GM12892 (cell line): Measurements from ENCODE around the gene CFAP43.

Experiments
- POLR2A ChIP-seq: IDR thresholded peaks from 2 replicates; pipeline ENCODE4 v1.6.1; 2011; ENCODE audit warnings: low read depth, low read length, control low read depth
- POLR2AphosphoS5 ChIP-seq: IDR thresholded peaks from 2 replicates; pipeline ENCODE4 v1.6.1; 2011; ENCODE audit warnings: low read depth, low read length, control low read depth
- TAF1 ChIP-seq: IDR thresholded peaks from 2 replicates; pipeline ENCODE4 v1.6.1; 2011; ENCODE audit warnings: low read depth, mild to moderate bottlenecking, control low read depth, low read length, borderline replicate concordance

DNA sequence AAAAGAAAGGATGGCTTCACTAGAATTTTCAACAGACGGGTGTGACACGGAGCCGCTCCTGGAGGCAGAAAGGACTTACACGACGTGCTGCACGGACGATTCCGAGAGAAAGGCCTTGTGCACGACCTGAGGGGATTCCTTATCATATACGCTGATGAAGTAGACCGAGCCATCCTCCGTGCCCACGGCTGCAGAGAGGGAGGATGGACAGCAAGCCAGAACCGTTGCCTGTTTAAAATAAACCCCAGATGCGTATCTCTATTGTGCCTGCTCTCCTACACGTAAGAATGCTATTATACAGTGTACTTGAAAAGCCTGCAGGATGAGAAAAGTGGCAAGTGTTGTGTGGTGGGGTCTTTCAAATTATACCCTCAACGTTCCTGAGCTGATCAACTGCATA lies 38.4 kb downstream of the CFAP43 start:
- TF ChIP-seq POLR2AphosphoS5 (no peak), POLR2A (no peak), TAF1 (no peak)
